ENCODE data around the gene RNF224.
A peak's percentile ranks its signal among the peaks of the same experiment; 100 is the strongest.

Gene RNF224

GRCh38 chr9:137199411-137200121 is 27.7 kb upstream of the RNF224 start:
- H3K79me2 ChIP-seq, result peaks cover 20% of the 10 kb centered on the region
- H3K9me3 ChIP-seq (ENCODE audit: control insufficient read depth, low read length), result no peaks in the 10 kb centered on the region
- no peak overlapping the region for H3K9ac ChIP-seq
- H3K36me3 ChIP-seq (ENCODE audit: control insufficient read depth, insufficient read depth, low read length), result no peaks in the 10 kb centered on the region
- no peaks in the 10 kb centered on the region for H3K27me3 ChIP-seq (ENCODE audit: control insufficient read depth, insufficient read depth, low read length)
- peaks cover 4% of the 10 kb centered on the region for H3K4me1 ChIP-seq
- no peak overlapping the region for H2AFZ ChIP-seq
- TF ChIP-seq, protein P1, sequence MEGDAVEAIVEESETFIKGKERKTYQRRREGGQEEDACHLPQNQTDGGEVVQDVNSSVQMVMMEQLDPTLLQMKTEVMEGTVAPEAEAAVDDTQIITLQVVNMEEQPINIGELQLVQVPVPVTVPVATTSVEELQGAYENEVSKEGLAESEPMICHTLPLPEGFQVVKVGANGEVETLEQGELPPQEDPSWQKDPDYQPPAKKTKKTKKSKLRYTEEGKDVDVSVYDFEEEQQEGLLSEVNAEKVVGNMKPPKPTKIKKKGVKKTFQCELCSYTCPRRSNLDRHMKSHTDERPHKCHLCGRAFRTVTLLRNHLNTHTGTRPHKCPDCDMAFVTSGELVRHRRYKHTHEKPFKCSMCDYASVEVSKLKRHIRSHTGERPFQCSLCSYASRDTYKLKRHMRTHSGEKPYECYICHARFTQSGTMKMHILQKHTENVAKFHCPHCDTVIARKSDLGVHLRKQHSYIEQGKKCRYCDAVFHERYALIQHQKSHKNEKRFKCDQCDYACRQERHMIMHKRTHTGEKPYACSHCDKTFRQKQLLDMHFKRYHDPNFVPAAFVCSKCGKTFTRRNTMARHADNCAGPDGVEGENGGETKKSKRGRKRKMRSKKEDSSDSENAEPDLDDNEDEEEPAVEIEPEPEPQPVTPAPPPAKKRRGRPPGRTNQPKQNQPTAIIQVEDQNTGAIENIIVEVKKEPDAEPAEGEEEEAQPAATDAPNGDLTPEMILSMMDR (IDR thresholded peaks at IDR 0.05), result no peak
- H3K4me2 ChIP-seq (ENCODE audit: low read length), result peak overlapping the region; percentile 55
- no peak overlapping the region for H3K4me3 ChIP-seq (ENCODE audit: low read depth, low read length)
- H3K27ac ChIP-seq, result no peak overlapping the region

DNA sequence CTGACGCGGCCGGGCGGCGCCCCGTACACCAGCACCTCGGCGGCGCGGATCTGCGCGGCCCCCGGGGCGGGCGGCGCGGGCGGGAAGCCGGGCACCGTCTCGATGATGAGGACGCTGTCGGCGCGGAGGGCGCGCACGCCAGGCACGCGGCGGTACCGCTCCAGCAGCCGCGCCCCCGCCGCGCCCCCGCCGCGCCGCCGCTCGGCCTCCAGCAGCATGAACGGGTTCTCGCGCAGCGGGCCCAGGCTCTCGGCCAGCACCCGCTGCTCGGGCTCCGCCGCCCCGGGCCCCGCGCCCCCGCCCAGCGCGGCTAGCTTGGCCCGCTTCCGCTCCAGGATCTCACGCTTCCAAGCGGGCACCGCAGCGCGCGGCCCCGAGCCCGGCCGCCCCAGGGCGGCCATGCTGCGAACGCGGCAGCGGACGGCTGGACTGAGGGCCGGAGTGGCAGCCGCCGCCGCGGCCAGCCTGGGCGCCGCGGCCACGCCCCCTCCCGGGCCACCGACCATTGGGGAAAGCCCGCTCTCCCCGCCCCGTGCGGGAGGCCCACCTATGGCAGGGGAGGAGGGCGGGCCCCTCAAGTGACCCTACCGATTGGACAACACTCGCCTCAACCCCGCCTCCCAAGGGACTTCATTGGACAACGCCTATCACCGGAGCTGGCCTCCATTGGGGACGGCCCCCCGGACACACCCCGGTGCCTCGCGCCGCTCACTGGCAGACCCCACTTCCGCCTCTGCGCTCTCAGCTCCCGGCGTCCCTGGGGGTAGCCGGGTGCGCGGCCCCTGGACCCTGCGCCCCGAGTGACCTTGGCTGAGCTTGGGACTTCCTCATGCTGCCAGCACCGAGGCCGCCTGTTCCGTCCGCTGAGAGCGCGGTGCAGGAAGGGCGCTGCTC is 26.7 kb upstream of the RNF224 start, which contains the start of gene TPRN:
TSS of gene TPRN (minus strand) at position 431 of the 894 bp plus-strand sequence. CDS start at position 401, 30 bp downstream.
- TF ChIP-seq, protein P1 (IDR thresholded peaks at IDR 0.05), result no peak
- H3K4me3 ChIP-seq (ENCODE audit: low read depth, low read length), result peak within 1 kb of the TSS; percentile 59
- peak within 1 kb of the TSS; percentile 70 for H2AFZ ChIP-seq
- H3K79me2 ChIP-seq, result peaks cover 22% of the 10 kb centered on the region
- no peak within 1 kb of the TSS for H3K9ac ChIP-seq
- no peaks in the 10 kb centered on the region for H3K36me3 ChIP-seq (ENCODE audit: control insufficient read depth, insufficient read depth, low read length)
- H3K4me2 ChIP-seq (ENCODE audit: low read length), result peak within 1 kb of the TSS; percentile 69
- no peaks in the 10 kb centered on the region for H3K27me3 ChIP-seq (ENCODE audit: control insufficient read depth, insufficient read depth, low read length)
- H3K27ac ChIP-seq, result peak within 1 kb of the TSS; percentile 47
- H3K9me3 ChIP-seq (ENCODE audit: control insufficient read depth, low read length), result no peaks in the 10 kb centered on the region
- H3K4me1 ChIP-seq, result peaks cover 4% of the 10 kb centered on the region

GRCh38 chr9:137201205-137201868 is 26.0 kb upstream of the RNF224 start:
- H3K27ac ChIP-seq, result peak overlapping the region; percentile 47
- TF ChIP-seq, protein P1 (IDR thresholded peaks at IDR 0.05), result no peak

DNA sequence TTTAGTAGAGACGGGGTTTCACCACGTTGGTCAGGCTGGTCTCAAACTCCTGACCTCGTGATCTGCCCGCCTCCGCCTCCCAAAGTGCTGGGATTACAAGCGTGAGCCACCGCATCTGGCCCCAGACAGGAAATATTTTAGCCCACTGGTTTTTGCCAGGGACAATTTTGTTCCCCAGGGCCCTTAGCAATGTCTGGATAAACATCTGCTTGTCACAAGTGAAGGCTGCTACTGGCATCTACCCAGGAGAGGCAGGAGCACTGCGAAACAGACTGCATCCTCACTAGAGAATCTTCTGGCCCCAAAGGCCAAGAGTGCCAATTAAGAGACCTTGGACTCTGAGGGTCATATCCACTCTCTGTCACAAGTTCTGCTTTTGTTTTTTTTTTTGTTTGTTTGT is 24.3 kb upstream of the RNF224 start:
- no peak overlapping the region for H3K4me2 ChIP-seq (ENCODE audit: low read length)
- H3K9me3 ChIP-seq (ENCODE audit: control insufficient read depth, low read length), result no peaks in the 10 kb centered on the region
- no peak overlapping the region for H3K27ac ChIP-seq
- no peak overlapping the region for H3K9ac ChIP-seq
- no peak overlapping the region for H2AFZ ChIP-seq
- peaks cover 4% of the 10 kb centered on the region for H3K4me1 ChIP-seq
- H3K27me3 ChIP-seq (ENCODE audit: control insufficient read depth, insufficient read depth, low read length), result no peaks in the 10 kb centered on the region
- no peaks in the 10 kb centered on the region for H3K36me3 ChIP-seq (ENCODE audit: control insufficient read depth, insufficient read depth, low read length)
- H3K4me3 ChIP-seq (ENCODE audit: low read depth, low read length), result no peak overlapping the region
- TF ChIP-seq, protein P1 (IDR thresholded peaks at IDR 0.05), result no peak
- peaks cover 21% of the 10 kb centered on the region for H3K79me2 ChIP-seq

More at GRCh38 chr9:137201205-137201868, 26.0 kb upstream of the RNF224 start:
- Histone ChIP-seq H3K79me2 (peaks cover 23% of the 10 kb centered on the region), H3K4me1 (peaks cover 4% of the 10 kb centered on the region), H3K4me3 (ENCODE audit: low read depth, low read length) (peak overlapping the region; percentile 59), H3K36me3 (ENCODE audit: control insufficient read depth, insufficient read depth, low read length) (no peaks in the 10 kb centered on the region), H3K9ac (no peak overlapping the region), H3K27me3 (ENCODE audit: control insufficient read depth, insufficient read depth, low read length) (no peaks in the 10 kb centered on the region), H3K9me3 (ENCODE audit: control insufficient read depth, low read length) (no peaks in the 10 kb centered on the region), H2AFZ (peak overlapping the region; percentile 70), H3K4me2 (ENCODE audit: low read length) (peak overlapping the region; percentile 69)
